Tibial nerve (tissue), 4 donors: ENCODE results near the gene EVA1C.
A peak's percentile ranks its signal among the peaks of the same experiment; 100 is the strongest.

Experiments used
- EP300 ChIP-seq, 2 donors: sonication (generic); formaldehyde crosslinking; IDR thresholded peaks; one replicate each; pipeline ENCODE4 v1.6.1; 2017; ENCODE audit warnings: antibody characterized with exemption in 2 of 2, mild to moderate bottlenecking in 1 of 2
- POLR2A ChIP-seq, 2 donors: fragments of 450-650 bp; IDR thresholded peaks; one replicate each; pipeline ENCODE4 v1.6.1; 2017; ENCODE audit warnings: antibody characterized with exemption in 2 of 2, mild to moderate bottlenecking in 2 of 2, moderate library complexity in 2 of 2
- TF ChIP-seq, protein P1 (sequence below), 5 experiments: fragments of 200-600 bp in 3 of 5; fragments of 450-650 bp in 2 of 5; sonication (generic) in 3 of 5; IDR thresholded peaks; one replicate each; pipeline ENCODE4 v1.5.1; 2016 to 2019; ENCODE audit warnings: antibody characterized with exemption in 5 of 5, mild to moderate bottlenecking in 3 of 5, moderate library complexity in 2 of 5

DNA sequence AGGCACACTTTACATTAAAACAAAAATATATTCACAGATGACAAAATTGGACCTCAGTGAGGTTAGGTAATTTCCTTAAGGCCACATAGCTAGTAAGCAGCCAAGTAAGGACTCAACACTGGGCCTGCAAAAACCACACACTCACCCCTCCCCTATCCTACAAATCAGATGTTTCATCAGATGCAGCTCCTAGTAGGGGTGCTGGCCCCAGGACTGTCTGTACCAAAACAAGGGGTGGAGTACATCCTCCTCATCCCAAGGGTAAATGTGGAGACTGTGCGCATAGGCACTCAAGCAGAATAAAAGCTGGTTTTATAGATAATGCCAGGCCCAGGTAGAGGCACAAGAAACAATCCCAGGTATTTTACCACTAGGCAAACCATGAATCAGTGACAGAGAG is 45.3 kb upstream of the EVA1C start:
- TF ChIP-seq POLR2A (IDR thresholded peaks at IDR 0.05) (no peak), EP300 (IDR thresholded peaks at IDR 0.05) (peak in 1 of 2 donors; percentile 40)
- TF ChIP-seq, protein P1, sequence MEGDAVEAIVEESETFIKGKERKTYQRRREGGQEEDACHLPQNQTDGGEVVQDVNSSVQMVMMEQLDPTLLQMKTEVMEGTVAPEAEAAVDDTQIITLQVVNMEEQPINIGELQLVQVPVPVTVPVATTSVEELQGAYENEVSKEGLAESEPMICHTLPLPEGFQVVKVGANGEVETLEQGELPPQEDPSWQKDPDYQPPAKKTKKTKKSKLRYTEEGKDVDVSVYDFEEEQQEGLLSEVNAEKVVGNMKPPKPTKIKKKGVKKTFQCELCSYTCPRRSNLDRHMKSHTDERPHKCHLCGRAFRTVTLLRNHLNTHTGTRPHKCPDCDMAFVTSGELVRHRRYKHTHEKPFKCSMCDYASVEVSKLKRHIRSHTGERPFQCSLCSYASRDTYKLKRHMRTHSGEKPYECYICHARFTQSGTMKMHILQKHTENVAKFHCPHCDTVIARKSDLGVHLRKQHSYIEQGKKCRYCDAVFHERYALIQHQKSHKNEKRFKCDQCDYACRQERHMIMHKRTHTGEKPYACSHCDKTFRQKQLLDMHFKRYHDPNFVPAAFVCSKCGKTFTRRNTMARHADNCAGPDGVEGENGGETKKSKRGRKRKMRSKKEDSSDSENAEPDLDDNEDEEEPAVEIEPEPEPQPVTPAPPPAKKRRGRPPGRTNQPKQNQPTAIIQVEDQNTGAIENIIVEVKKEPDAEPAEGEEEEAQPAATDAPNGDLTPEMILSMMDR (IDR thresholded peaks at IDR 0.05) = no peak
